NCI-H1048 (cell line): Measurements from ENCODE around the gene HOPX.
"Not testable (repeated sequence)": the region's sequence is repeated elsewhere in the genome, so short reads cannot be mapped to it uniquely, and the experiment has no call there.

Experiments used
- DNase-seq: peaks from one replicate; lab custom pipeline; 2025; lab: John Stamatoyannopoulos, UW

The HOPX gene, protein sequence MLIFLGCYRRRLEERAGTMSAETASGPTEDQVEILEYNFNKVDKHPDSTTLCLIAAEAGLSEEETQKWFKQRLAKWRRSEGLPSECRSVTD

DNA sequence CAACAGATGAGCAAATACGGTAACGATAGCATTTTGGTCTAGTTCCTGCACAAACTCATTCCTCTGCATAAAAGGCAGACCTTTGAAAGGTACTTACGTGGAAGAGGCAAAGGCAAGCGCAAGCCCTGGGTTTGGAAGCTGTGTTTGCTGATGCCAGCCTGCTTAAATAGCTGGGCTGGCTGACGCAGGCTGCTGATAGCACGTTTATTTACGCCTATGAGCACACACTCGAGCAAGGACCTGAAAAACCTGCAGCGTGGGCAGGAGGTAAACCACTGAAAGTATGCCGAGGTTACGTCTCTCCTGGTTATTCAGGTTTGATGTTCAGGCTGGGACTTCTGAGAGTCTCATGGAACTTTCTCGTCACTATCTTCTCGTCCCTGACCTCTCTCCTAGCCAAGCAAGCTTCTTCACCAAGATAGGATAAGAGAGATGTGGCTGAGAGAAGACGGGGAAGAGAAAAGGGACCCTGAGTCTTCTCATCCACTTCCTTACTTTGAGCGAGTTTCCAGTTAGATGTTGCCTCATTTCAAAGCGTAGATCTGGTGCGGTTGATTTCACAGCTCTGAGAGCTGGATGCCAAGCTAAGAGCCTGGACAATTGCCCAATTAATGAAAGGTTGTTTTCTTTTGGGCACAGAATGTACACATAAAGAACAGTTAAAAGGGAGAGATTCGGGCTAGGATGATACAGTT, at the start of gene HOPX:
Gene HOPX (minus strand): TSS at position 139 of the 695 bp plus-strand sequence. CDS start 23,480 bp downstream, outside the sequence.
- no peak for DNase-seq

- no peak for DNase-seq
Observed at GRCh38 chr4:56730097-56730496, 49.0 kb upstream of the HOPX start.

GRCh38 chr4:56728512-56728911, 47.4 kb upstream of the HOPX start:
- no peak for DNase-seq

- DNase-seq, result no peak
Observed at GRCh38 chr4:56727150-56727549, 46.1 kb upstream of the HOPX start.

- not testable (repeated sequence) for DNase-seq
Observed at GRCh38 chr4:56726593-56726992, 45.5 kb upstream of the HOPX start.

- DNase-seq, result no peak
Observed at GRCh38 chr4:56723659-56724230, 42.6 kb upstream of the HOPX start.

- no peak for DNase-seq
Observed at GRCh38 chr4:56723201-56723605, 42.1 kb upstream of the HOPX start.

GRCh38 chr4:56708146-56708545, 27.1 kb upstream of the HOPX start:
- no peak for DNase-seq

GRCh38 chr4:56705966-56706365, 24.9 kb upstream of the HOPX start:
- no peak for DNase-seq

- no peak for DNase-seq
Observed at GRCh38 chr4:56705334-56705733, 24.2 kb upstream of the HOPX start.

- DNase-seq, result no peak
Observed at GRCh38 chr4:56704089-56704871, 23.2 kb upstream of the HOPX start.

GRCh38 chr4:56703378-56703777, 22.3 kb upstream of the HOPX start:
- DNase-seq, result no peak

DNA sequence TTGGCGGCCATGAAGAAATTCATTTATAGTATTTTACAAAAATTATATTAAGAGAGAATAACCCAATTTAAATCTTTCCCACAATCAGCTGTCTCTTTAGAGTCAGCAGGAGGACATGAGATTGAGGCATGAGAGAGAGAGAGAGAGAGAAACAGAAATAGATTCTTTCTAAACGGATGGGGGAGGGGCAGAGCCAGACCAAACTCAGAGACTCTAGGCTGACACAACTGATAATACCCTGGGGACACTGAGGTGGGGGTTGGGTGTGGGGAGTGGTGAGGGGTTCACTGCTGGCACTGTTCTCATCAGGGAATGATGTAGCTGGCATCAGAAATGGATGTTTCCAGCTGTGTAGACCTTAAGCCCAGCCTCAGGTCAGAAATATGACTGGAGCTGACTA, 20.5 kb upstream of the HOPX start:
- no peak for DNase-seq

DNA sequence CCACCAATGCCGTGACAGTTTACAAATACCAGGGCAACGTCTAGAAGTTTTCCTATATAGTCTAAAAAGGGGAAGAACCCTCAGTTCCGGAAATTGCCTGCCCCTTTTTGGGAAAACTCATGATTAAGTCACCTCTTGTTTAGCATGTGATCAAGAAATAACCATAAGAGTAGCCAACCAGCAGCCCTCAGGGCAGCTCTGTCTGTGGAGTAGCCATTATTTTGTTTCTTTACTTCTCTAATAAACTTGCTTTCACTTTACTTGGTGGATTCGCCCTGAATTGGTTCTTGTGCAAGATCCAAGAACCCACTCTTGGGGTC, 20.0 kb upstream of the HOPX start:
- no peak for DNase-seq

DNA sequence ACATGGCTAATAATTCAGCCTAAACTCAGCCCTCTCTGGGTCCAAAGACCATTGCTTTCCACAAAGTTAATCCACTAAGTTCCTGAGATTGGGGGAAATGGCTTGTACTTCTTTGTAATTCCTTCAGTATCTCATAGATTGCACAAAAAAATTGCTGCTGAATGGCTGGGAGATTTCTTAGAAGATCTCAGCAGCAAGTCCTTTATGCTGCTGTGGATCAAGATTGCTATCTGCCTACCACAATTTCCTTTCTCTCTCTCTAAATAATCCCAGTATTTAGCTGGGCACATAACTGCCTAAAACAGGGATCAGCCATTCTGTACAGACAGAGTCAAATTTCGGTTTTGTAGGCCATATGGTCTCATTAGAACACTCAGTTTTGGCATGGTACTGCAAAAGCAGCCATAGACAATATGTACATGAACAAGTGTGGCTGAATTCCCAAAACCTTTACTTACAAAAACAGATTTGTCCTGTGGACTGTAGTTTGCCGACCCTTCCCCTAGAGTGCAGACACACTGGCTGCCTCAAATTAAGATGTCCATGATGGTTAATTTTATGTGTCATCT, 18.5 kb upstream of the HOPX start:
- no peak for DNase-seq

DNA sequence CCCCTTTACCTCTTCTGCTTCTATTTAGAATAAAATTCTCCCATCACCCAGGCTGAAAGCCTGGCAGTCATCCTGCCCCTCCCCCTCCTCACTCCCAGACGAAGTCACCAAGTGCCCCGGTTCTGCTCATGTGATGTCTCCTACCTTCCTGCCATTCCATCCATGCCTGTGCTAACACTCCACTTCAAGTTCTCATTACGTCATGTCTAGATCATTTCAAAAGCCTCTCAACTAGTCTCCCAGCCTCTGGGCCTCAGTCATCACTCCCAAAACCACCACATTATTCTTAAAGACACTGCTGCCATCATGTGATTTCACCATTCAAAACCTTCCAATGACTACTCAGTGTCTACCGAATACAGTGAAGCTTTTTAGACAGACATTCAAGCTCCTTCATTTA, 17.2 kb upstream of the HOPX start:
- no peak for DNase-seq

DNA sequence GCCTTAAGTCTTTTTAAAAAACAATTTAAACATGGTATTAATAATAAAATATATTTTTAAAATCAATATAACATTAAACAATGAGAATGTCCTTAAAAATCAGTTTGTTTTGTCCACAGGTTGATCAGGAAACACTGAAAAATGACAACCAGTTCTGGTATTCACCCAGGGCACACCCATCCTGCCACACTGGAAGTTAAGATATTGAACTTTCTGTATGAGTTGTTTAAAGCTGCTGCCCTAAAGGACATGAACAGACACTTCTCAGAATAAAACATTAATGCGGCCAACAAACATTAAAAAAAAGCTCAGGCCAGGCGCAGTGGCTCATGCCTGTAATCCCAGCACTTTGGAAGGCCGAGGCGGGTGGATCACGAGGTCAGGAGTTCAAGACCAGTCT, 15.0 kb upstream of the HOPX start:
- DNase-seq, result no peak

DNA sequence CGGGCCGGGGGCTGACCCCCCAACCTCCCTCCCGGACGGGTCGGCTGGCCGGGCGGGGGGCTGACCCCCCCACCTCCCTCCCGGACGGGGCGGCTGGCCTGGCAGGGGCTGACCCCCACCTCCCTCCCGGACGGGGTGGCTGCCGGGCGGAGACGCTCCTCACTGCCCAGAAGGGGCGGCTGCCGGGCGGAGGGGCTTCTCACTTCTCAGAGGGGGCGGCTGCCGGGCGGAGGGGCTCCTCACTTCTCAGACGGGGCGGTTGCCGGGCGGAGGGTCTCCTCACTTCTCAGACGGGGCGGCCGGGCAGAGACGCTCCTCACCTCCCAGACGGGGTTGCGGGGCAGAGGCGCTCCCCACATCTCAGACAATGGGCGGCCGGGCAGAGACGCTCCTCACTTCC, 12.4 kb upstream of the HOPX start:
- DNase-seq, result not testable (repeated sequence)

DNA sequence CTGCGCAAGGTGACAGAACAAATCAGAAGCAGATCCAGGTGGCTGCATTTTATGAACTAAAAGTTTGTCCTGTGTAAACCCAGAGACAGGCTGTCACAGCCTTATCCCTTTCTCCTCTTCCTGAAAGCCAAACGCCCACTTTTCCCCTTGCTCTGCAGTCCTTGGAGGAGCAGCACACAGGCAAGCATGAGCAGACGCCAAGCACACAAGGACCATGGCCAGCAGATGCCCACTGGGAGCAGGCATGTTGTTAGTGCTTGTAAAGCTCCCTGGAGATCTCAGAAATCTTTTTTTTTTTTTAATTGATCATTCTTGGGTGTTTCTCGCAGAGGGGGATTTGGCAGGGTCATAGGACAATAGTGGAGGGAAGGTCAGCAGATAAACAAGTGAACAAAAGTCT, 11.5 kb upstream of the HOPX start:
- DNase-seq, result no peak

DNA sequence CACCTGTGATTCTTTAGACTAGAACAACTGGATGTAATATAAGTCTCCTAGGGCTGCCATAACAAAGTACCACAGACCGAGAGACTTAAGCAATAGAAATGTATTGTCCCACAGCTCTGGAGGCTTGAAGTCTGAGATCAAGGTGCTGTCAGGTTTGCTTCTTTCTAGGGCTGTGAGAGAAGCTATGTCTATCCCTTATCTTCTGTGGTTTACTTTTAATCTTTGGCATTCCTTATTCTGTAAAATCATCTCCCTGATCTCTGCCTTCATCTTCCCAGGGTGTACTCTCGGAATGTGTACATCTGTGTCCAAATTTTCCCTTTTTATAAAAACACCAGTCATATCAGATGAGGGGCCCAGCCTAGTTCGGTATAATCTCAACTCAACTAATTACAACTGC, 10.3 kb upstream of the HOPX start:
- DNase-seq, result no peak

DNA sequence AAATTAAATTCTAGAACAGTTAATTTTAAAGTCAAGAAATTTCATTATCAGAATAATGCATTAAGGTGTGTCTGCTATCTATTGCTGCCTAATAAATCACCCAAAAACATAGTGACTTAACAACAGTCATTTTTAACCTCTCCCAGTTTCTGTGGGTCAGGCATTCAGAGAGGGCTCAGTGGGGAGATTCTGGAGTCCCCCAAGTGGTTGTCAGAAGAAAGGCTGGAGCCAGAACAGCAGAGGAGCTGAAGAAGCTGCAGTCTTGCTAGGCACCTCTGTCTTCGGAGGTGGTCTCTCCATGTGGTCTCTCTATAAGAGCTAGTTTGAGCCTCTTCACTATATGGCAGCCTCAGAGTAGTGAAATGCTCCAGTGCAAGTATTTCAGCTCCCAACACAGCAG, 9.3 kb upstream of the HOPX start:
- DNase-seq, result no peak

- DNase-seq, result no peak
Observed at GRCh38 chr4:56689201-56689969, 8.3 kb upstream of the HOPX start.
